SK-N-SH (cell line): Measurements from ENCODE around the gene COG3.

Source experiments
- CTCF ChIP-seq: fragments of 200-600 bp; sonication (generic); IDR thresholded peaks from 2 replicates; pipeline ENCODE4 v1.6.1; 2017; ENCODE audit warnings: antibody characterized with exemption, mild to moderate bottlenecking, moderate library complexity
- MAX ChIP-seq: IDR thresholded peaks from 2 replicates; pipeline ENCODE4 v1.4.0; 2012; ENCODE audit warnings: low read depth
- RAD21 ChIP-seq: IDR thresholded peaks from 2 replicates; pipeline ENCODE4 v1.6.1; 2012; ENCODE audit warnings: mild to moderate bottlenecking, low read length

GRCh38 chr13:45422731-45423292 lies 41.9 kb upstream of the COG3 start:
- TF ChIP-seq CTCF = no peak
- no peak for TF ChIP-seq RAD21
- TF ChIP-seq MAX = no peak
